GM10847 (cell line): ENCODE measurements around the gene POLR3B.

Source experiments
- POLR2A ChIP-seq: IDR thresholded peaks from 2 replicates; pipeline ENCODE4 v1.6.1; 2011; ENCODE audit not compliant: insufficient read length; ENCODE audit errors: extremely low read depth

Gene POLR3B

DNA sequence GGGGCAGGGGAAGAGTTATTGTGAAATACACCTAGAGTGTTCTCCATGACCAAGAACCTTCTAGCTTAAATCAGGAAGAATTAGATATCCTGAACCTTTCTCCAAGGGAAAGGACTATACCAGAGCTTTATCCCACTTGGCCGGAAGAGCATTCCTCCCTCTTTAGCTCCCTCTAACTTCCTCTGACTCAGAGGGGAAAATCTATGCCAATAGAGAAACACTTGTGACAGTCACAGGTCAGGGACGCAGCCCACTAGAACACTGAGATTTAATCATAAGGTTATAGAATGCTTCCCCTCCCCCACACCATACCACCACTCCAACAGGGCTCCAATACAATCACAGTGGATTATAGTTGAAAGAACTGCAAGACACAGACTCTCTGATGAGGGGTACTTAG is 169.8 kb downstream of the POLR3B start:
- TF ChIP-seq POLR2A: no peak

GRCh38 chr12:106541201-106541600 is 183.7 kb downstream of the POLR3B start:
- no peak for TF ChIP-seq POLR2A

- no peak for TF ChIP-seq POLR2A
These were observed 193.9 kb downstream of the POLR3B start for GRCh38 chr12:106551410-106551809.

DNA sequence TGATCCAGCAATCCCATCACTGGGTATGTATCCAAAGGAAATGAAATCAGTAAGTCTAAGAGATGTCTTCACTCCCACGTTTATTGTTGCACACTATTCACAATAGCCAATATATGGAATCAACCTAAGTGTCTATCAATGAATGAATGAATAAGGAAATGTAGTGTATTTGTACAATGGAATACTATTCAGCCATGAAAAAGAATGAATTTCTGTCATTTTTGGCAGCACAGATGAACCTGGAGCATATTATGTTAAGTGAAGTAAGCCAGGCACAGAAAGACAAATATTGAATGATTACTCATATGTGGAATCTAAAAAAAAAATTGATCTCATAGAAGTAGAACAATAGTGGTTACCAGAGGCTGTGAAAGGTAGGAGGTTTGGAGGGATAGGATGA is 194.7 kb downstream of the POLR3B start:
- TF ChIP-seq POLR2A: no peak
